NCI-H1930 (cell line): Measurements from ENCODE around the gene RBMS1.

Source experiments
- DNase-seq, 2 experiments: peaks; one replicate each; lab custom pipeline; 2025; lab: John Stamatoyannopoulos, UW

RBMS1 gene

GRCh38 chr2:160360089-160360757 is 133.4 kb downstream of the RBMS1 start:
- DNase-seq = no peak

GRCh38 chr2:160358046-160358445 is 135.6 kb downstream of the RBMS1 start:
- no peak for DNase-seq

GRCh38 chr2:160356485-160356884 is 137.1 kb downstream of the RBMS1 start:
- DNase-seq = no peak

- no peak for DNase-seq
Measured at GRCh38 chr2:160355080-160355479, 138.5 kb downstream of the RBMS1 start.

DNA sequence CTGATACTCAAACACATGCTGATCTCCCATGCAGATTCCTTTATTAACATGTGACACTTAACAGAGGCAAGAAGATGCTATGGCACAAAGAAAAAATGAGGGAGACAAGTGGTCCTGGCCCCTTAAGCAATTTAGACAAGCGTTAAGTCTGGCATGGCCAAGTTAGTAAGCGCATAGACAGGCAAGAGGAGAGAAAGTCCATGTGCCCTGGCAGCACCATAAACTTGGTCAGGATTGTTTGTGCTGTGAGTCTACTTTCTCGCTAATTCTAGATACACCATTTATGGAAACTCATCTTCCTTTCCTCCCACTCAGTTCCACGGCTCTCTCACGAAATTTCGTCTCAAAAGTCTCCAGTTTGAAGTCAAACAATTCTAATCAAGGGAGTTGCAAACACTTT is 138.9 kb downstream of the RBMS1 start:
- no peak for DNase-seq

GRCh38 chr2:160353813-160354212 is 139.8 kb downstream of the RBMS1 start:
- no peak for DNase-seq

DNA sequence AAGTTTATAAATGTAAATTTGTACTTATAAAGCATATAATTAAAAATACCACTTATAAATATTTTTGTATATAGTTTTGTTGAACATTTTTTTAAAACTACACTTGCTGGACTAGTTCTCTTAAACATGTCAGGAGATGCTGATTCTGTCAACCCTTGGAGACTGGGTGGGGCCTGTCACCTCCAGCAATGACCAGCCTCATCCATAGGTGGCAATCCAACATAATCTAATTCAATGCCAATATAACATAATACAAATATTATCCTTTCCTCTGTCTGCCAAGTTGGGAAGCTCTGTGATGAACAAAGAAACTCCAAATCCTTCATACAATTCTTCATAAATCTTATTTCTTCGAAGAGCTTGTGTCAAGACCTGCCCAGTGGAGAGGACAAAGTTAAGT is 140.4 kb downstream of the RBMS1 start:
- DNase-seq = no peak

DNA sequence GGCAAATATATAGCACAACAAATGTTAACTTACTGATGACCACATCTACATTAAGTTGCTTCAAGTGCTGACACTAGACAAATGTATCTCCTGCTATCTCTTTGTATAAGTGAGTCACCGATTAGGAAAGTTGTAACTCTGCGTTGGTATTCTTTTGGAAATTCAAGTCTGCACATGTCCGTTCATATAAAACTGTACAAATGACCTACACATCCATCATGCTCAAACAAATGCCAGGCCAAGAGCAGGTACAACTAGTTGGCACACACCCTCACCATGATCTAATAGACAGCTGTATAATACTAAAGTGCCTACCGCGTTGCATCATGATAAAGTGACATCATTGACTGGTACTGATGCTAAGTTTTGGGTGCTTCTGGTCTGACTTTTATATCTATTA is 141.1 kb downstream of the RBMS1 start:
- DNase-seq = no peak

GRCh38 chr2:160351956-160352355 is 141.7 kb downstream of the RBMS1 start:
- DNase-seq = no peak

GRCh38 chr2:160349306-160349705 is 144.3 kb downstream of the RBMS1 start:
- DNase-seq = no peak

DNA sequence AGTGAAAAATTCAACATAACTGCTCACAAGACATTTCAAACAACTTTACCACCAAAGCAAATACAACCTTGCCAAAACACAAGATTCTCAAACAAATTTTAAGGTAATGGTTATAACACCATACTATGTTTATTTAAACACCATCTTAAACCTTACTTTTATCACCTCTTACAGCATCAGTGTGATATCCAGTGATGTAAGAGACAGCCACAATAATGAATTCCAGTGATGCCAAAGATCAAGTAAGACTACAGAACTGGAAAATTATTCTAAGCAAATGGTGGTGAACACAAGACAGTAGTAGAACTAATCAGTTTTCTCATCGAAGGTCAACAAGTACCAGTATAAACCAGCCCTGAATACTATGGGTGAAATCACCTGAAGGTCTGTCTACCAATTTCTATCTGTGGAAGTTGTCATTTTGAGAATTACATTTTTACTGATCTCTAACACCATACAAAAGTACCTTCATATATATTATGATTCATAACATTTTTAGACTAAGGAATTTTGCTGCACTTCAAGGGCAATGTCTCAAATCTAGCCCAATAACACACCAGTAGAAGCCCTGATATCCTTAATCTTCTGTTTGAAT is 146.2 kb downstream of the RBMS1 start:
- no peak for DNase-seq

DNA sequence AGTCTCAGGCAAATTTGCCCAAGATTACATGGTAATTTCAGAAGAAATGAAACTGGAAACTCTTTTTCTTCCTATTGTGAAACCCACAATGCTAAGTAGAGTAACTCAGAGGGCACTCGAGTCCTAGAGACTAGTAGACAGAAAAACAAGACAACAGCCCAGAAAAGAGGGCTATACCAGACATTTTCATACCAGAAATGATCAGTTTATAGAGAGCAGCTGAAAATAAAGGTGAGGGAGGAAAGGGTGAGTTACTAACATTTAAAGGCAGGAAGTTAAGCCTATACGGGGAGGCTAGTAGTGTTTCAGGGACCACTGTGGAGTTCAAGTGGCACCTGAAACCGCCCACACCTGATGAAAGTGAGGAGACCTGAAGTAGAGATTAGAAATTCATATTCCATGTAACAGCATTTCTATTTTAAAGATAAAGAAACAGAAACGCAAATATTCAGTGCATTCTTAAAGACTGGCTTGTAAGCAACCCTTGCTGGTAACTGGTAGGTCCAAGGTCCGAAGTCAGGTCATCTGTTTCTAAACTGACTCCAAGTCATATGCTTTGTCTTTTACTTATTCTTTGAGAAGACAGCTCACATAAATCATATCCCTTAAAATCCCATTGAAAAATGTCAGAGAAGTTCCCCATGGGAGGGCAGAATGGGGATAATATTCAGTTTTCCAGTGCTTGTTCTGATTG is 148.4 kb downstream of the RBMS1 start:
- no peak for DNase-seq

GRCh38 chr2:160343404-160343803 is 150.2 kb downstream of the RBMS1 start:
- DNase-seq = no peak

DNA sequence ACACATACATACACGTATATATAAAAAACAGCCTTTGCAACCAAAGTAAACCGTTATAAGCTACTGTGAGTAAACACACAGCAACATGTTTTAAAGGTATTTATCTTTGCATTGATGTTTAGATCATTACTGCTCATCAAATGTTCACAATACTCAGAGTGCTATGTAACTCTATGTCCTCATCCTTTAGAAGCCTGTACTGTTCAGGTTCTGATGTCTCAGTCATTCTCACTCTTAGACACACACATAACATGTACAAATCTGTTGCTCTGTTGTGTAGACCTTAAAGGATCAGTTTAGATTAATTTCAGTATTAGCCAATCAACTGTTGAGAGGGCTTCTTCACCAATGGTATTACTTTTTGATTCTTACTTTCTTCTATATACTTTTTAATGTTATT is 153.9 kb downstream of the RBMS1 start:
- no peak for DNase-seq

DNA sequence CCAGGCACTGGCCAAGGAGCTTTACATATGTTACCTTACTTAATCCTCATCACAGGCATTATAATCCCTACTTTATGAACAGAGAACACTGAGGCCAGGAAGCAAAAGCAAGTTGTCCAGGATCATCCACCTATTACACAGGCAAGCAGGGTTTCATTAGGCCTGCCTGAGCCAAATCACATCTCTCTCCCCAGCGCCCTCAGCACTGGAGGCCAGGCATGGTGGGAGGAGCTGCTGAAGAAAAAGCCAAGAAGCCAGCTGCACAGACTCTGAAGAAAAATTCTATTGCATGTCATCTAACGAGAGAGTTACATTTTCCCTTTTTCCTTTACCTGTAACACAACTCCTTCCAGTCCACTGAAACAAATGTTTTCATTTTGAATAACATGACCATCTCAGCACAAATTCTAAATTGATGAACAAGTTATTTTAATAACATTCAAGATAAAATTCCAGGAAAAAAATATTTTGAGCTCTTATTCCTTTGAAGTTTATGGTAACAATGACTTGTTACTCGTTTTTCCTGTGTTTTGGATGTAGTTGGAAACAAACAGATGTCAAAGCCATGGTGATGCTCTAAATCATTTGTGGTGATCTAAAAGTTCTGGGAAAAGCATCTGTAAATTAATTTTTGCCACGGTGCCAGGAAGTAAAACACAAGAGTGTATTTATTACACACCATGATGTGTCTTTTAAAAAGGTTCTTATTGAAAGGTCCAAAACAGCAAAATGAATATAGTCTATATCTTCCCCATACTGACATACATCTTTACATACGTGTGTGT is 154.5 kb downstream of the RBMS1 start:
- DNase-seq = no peak

- no peak for DNase-seq
Measured at GRCh38 chr2:160337728-160338127, 155.9 kb downstream of the RBMS1 start.

GRCh38 chr2:160336635-160337034 is 157.0 kb downstream of the RBMS1 start:
- DNase-seq = no peak

GRCh38 chr2:160336105-160336504 is 157.5 kb downstream of the RBMS1 start:
- no peak for DNase-seq

- no peak for DNase-seq
Measured at GRCh38 chr2:160335441-160335840, 158.2 kb downstream of the RBMS1 start.

DNA sequence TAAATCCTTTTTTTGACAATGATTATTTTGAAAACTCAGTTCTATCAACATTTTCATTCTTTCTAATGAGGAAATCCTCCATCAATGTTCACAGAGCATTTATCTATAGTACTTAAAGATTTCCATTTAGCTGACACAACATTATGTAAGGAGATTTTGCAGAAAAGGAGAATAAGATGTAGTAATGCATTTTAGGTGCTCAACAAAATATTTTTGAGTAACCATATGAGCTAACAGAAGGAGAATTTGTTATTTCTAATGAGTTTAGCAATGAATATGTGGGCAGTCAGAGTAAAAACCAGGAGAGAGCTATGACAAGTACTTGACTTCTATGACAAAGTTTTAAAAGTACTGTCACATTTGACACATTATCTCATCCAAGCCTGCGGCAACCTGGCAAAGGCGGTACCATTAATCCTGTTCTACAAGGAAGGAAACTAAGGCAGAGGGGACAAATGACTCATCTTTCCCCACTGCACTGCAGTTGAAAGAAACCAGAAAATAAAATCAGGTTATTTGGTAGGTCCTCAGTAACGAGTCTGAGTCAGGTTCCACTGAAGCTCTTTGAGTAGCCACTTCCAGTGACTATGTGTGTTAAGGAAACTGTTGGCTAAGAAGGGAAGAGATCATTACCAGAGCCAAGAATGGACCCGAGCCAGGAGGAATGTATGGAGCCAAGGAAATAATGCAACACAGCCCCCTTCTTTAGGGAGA is 159.4 kb downstream of the RBMS1 start:
- no peak for DNase-seq

DNA sequence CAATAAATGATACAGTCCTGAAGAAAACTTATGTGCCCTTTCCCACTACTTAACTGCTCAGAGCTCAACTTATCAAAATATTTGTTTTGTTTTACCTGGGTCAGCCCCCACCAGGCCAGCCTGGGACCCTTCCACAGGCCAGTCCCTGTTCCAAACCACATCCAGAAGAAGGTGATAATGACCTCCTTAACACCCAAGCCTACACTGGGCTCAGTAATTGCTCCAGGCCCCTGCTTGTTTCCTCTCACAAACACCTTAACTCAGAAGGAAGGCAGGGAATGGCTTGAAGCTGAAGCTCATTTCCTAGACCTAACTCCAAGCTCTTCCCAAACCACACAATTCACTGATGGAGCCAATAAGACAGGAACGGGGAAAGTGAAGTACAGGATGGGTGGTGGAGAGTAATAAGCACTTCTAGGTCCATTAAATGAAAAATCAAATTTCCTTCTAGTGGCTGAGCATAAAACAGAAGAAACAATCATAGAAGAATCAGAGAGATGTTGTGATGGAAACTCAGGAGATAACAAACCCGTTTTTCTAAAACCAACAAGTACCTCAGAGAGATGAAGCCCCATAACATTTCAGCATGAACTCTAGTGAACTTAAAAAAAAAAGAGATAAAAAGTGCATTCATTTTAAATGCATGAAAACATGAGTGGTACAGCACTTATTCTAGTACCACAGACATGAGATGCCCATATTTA is 160.1 kb downstream of the RBMS1 start:
- no peak for DNase-seq
